SW480 (cell line): ENCODE results near the gene WNT6.

ENCODE experiments used
- DNase-seq: peaks from one replicate; pipeline ENCODE4 v3.0.0-alpha.2; 2016; ENCODE audit warnings: low spot score

The WNT6 gene

GRCh38 chr2:218877891-218878290, 18.3 kb downstream of the WNT6 start:
- DNase-seq: no peak

DNA sequence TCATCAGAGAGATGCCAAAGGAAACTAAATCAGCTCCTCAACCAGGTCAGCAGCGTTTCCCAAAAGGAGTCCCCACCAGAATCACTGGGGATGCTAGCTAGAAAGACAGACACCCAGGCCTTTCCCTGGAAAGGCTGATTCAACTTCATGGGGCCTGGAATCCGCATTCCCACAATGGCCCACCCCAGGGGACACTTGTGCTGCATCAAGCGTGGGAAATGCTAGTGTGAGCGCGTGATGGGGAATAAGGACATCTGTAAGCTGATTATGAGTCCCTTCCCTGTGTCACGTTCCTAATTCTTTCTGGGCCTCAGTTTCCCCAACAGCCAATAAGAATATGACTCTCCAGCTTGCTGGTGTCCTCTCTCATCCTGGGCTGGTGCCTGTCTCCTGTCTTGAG, 18.9 kb downstream of the WNT6 start:
- no peak for DNase-seq

DNA sequence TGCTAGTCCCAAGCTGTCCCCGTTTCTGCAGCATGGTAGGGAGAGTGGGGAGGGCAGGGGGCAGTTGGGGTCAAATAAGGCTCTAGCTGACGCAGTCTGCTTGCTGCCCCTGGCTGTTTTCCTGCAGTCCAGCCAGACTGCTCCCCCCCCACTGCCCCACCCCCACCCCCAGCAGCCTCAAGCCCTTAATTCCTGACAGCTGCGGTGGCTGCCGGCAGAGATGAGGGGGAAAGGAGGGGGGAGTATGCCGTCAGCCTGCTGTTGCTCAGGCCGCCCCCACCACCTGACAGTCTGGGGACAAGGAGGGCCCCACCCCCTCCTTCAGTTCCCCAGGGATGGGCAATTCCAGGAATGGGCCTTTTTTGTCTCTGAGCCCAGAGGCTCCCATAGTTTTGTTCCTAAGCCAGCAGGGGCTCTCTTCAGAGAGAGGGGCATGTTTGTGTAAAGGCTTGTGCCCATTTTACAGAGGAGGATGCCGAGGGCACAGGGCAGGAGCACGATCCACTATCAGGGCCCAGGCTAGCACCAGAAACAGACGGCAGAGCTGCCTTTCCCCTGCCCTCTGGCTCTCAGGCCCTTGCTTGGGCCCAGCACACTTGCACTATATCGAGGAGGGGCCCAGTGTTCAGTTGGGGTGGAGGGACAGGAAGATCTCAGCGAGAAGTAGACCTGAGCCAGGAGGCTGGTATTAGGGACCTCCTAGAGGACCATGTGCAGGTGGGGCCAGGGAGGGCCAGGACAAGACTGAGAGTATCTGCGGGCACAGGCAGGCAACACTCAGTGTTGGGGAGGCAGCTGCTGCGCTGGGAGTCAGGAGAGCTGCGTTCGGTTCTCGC, 19.5 kb downstream of the WNT6 start:
- no peak for DNase-seq

DNA sequence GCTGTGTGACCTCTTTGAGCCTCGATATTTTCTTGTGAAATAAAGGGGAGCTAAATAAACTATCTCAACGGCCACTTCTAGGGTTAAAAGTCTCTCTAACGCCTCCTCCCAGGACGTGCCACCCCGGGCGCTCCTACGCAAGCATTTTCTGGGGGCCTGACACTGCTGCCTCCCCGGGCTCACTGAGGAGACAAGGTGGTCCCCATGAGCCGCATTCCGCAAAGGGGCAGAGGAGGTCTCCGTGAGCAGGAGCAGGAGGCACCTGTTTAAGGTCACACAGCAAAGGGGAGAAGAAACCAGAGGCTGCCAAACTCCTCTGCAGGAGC, 20.1 kb downstream of the WNT6 start:
- no peak for DNase-seq

DNA sequence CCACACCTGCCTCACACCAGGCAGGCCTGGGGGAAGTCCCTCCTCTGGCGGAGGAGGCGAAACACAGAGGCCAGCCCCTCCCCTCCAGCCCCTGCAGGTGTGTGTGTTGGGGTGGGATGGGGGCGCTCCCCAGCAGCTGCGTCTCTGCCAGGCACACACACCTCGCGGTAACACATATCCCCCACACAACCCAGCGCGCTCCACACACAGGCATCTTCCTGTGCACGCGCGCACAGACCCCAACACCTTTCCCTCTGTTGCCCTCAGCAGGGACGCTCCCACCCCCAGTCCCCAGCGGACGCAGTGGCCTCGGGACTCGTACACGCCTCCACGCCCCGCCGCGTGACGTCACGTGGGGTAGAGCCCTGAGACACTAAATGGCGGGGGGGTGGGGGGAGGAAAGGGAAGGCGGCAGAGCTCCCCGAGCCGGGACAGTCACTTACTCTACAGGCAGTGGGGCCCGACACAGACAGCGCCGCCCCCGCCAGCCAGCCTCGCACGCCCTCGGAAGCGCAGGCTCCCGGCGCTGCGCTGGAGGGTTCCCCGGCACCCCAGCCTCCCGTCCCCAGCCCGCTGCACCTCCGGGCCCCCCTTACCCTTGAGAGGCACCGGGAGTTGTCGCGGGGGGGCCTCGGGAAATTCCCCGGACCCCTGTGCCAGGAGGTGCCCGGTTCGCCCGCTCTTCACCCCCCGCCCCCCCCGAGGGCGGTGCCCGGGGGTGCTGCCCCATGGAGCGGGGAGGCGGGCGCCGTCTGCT, 20.7 kb downstream of the WNT6 start, which contains the start of gene WNT10A:
TSS of gene WNT10A (plus strand) at position 751 of the 757 bp plus-strand sequence. CDS start 144 bp downstream, outside the sequence.
- no peak for DNase-seq

DNA sequence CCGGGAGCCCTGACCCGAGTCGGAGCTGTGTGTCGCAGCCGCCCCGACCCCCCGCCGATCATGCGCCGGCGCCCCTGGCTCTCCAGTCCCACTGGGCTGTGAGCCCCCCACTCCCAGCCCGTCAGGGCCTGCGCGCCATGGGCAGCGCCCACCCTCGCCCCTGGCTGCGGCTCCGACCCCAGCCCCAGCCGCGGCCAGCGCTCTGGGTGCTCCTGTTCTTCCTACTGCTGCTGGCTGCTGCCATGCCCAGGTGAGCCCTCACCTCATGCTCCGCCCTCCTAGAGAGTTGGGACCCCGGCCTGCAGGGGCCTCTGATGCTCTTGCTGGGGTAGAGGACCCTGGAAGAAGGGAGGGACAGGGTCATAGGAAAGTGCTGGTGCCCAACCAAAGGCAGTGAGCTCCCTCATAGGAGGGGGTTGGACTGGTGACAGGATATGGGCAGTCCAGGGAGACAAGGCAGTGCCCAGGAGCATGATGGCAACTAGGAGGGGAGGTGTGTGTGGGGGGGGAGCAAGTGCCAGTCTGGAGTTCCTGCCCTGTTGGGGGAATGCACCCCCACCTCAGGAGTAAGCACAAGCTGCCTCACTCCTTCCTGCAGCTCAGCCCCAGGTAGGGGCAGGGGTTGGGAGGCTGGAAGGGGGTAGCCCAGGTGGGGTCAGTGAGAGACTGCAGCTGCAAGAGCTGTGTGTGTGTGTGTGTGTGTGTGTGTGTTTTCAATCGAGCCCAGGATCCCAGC, 21.4 kb downstream of the WNT6 start:
- DNase-seq: no peak

DNA sequence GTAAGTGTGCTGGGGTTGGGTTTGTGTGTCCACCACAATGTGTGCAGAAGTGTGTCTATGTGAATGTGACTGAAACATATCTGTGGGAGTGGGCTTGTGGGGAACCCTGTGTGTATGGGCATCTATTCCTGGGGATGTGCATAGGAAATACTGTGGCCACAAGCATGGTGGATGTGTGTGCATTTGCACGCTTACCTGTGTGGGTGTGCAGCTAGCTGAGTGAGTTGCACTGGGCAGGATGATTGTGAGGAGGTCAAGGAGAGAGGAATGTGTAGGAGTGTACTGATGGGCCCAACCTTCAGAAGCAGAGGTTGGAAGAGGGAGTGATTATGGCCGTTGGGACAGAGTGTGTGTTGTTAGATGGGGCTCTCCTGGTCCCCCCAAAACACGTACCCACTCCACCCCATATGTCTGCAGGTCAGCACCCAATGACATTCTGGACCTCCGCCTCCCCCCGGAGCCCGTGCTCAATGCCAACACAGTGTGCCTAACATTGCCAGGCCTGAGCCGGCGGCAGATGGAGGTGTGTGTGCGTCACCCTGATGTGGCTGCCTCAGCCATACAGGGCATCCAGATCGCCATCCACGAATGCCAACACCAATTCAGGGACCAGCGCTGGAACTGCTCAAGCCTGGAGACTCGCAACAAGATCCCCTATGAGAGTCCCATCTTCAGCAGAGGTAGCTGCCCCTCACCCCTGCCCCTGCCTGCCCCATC, 22.3 kb downstream of the WNT6 start:
- DNase-seq: no peak

GRCh38 chr2:218882461-218882816, 22.8 kb downstream of the WNT6 start:
- DNase-seq: no peak

DNA sequence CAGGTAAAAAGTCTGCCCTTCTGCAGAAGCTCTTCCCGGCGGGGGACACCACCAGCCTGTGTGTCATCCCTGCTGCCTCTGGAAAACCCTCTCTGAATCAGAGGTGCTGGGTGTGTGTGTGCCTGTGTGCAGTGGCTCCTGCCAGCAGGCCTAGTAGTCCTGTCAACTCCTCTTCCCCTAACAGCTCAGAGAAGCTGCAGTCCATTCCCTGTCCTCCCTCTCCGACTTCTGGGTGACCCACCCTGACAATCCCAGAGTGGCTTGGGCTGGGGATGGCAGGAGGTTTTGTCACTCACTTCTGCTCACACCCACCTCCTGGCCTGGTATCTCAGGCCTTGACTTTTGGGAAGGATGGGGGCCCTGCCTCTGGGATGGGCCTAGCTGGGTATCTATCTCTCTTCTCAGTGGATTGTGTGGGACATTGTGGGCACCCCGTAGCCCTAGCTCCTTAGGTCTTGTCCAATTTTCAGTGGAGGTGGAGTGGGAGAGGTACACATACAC, 23.3 kb downstream of the WNT6 start:
- no peak for DNase-seq

GRCh38 chr2:218883491-218884490, 24.2 kb downstream of the WNT6 start:
- DNase-seq: no peak

DNA sequence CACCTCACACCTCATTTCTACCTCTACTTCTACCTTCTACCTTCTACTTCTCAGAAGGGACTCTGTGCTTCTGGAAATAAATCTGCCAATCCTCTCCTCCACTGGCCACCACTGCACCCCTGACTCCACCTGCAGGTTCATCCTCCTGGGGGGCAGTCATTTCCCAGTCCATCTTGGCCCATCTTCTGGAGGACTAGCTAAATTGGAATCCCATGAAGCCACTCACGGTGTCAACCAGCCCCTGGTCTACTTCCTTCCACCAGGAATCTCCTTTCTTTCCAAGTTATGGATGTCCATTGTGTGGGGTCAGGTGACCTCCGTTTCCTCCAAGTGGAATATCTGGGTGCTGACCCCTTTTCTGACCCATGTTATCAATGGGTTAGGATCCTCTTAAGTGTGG, 24.9 kb downstream of the WNT6 start:
- no peak for DNase-seq

DNA sequence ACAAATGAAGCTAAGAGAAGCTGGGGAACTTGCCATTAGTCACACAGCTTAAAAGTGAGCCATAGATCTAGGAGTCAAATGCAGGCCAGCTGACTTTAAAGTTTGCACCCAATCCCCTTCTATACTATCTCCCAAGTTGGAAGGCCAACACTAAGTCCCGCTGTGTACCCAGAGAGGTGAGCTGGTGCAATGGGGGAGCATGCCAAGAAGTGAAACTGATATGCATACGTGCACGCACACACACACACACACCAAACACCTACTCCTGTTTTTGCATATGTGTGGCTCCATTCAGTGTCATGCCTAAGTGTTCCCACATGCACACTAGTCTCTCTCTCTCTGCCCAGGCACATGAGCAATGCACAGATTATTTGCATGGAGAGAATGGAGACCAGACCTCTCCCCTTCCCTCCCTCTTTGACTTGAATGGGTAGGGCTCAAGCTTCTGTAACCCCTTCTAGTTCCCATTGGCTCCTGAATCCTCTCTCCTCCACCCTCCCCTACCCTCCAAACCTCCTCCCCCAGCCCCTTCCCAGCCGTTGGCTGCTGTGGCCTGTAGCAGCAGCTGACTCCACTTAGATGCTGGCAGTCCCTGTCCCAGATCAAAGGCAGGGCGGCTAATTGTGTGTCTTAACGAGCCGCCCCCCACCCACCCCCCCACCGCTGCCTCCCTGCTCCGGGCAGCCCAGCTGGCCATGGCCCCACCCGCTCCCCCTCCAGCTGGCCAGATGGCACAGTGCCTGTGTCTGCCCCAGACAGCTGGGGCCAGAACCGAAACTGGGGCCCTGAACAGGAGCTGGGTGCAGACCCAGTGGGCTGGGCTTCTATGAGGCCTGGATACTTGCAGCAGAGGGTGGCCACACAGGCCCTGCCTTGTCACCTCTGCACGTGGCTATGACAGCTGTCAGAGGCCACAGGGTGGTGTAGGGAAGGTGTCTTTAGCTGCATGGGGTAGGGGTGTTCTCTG, 26.7 kb downstream of the WNT6 start:
- peak; percentile 57 for DNase-seq

- DNase-seq: no peak
Observed at GRCh38 chr2:218887079-218887478, 27.5 kb downstream of the WNT6 start.

DNA sequence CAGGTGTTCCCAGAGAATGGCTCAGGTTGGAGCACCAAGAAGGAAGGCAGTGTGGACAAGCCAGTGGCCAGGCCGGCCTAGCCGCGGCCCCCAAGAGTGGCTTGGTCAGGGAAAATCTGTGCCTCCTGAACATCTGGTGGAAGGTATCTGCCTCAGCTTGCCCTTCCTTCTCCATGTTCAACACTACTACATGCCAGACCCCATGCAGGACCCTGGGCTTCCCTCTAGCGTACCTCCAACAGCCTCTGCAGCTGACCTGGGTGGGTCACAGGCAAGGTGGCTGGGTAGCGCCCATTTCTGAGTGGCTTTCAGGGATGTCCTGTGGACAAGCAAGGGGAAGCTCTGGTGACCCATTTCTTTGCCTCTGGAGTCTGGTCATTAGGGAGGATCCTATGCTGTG, 28.7 kb downstream of the WNT6 start:
- no peak for DNase-seq

DNA sequence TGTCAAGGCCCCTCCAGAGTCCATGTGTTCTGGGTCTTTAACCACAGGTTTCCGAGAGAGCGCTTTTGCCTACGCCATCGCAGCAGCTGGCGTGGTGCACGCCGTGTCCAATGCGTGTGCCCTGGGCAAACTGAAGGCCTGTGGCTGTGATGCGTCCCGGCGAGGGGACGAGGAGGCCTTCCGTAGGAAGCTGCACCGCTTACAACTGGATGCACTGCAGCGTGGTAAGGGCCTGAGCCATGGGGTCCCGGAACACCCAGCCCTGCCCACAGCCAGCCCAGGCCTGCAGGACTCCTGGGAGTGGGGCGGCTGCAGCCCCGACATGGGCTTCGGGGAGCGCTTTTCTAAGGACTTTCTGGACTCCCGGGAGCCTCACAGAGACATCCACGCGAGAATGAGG, 30.3 kb downstream of the WNT6 start:
- no peak for DNase-seq

- no peak for DNase-seq
Observed at GRCh38 chr2:218890369-218890768, 30.8 kb downstream of the WNT6 start.

DNA sequence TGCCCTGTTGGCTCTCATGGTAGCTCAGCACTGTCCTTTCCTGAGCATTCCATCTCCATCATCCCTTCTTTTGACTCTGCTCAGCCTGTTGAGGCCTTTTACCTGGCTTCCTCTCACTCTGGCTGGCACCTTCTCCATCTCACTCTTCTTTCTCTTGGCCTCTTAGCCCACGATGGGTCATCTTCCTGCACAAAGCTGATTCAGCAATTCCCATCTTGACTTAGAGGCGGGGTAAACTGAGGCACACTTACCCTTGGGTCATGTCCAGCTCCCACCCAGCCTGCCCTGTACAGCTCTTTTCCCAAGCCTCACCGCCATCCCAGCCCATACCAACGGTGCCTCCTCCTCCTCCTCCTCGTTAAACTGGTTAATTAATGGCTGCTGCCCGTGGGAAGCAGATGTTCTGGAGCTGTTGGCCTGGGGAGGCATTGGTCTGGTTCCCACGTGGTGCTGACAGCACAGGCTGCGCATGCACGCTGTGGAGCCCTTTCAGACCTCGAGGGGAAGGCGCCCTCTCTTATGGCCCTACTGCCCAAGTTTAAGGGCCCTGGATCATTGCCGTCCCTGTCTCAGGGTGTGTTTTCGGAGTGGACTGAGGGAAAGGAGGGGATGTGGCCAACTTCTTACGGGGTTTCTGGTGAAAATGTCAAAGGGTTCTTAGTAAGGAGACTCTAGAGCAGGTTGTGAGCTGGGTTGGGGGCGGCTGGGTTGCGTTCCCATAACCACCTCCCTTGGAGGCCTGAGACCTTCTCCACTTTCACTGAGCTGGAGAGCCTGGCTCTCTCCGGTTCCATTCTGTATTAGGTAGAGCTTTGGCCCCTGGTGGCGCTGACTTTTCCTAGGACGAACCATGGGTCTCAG, 31.9 kb downstream of the WNT6 start:
- no peak for DNase-seq

DNA sequence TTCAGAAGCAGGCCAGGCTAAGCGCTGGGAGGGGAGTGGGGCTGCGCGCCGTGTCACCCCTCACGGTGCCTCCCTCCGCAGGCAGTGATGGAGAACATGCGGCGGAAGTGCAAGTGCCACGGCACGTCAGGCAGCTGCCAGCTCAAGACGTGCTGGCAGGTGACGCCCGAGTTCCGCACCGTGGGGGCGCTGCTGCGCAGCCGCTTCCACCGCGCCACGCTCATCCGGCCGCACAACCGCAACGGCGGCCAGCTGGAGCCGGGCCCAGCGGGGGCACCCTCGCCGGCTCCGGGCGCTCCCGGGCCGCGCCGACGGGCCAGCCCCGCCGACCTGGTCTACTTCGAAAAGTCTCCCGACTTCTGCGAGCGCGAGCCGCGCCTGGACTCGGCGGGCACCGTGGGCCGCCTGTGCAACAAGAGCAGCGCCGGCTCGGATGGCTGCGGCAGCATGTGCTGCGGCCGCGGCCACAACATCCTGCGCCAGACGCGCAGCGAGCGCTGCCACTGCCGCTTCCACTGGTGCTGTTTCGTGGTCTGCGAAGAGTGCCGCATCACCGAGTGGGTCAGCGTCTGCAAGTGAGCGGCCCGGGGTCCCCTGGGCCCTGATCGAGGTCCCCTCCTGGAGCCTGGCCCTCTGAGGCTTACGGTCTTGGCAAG, 33.2 kb downstream of the WNT6 start:
- DNase-seq: peak; percentile 73
